ENCODE data around the gene CYP4B1.
"Not testable (repeated sequence)": the region's sequence is repeated elsewhere in the genome, so short reads cannot be mapped to it uniquely, and the experiment has no call there.

The CYP4B1 gene

DNA sequence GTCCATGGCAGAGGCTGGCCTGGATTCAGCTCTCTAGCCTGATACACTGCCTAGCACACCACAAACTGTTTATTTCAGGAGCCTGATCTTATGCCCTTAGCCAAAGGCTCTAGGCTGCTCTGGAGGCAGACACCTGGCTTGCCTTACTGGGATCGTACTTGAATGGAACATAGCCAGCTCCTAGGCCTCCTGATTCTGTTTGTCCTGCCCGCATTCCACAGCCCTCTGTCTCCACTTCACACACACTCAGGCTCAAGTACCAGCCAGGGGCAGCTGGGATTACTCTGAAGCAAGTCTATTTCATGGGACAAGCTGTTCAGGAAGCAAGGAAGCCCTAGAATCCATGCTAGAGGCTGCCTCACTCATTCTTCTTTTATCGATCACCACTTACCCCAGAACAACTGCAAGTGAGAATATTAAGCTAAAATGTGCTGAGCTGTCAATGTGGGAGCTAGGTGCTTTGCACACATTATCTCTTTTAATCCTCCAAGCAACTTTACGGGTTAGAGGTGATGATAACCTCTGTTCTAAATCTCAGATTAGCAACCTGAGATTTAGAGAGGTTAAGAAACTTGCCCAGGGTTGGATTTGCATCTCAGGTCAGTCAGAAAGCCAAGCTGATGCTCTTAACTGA lies 31.1 kb upstream of the CYP4B1 start:
- H3K27ac ChIP-seq (ENCODE audit: low read length) = no peak overlapping the region
- H3K36me3 ChIP-seq (ENCODE audit: insufficient read depth, low read depth, low read length) = no peaks in the 10 kb centered on the region
- no peaks in the 10 kb centered on the region for H3K27me3 ChIP-seq (ENCODE audit: insufficient read depth, low read length)
- no peak overlapping the region for H3K9ac ChIP-seq (ENCODE audit: low read depth, low read length)
- H3K4me3 ChIP-seq (ENCODE audit: low read length) = no peak overlapping the region
- peaks cover 45% of the 10 kb centered on the region for H3K9me3 ChIP-seq (ENCODE audit: insufficient read depth, low read depth, low read length)
- H3K4me1 ChIP-seq (ENCODE audit: insufficient read depth, low read length) = no peaks in the 10 kb centered on the region

GRCh38 chr1:46768445-46768844 lies 30.4 kb upstream of the CYP4B1 start:
- H3K4me3 ChIP-seq (ENCODE audit: low read length) = no peak overlapping the region
- peaks cover 50% of the 10 kb centered on the region for H3K9me3 ChIP-seq (ENCODE audit: insufficient read depth, low read depth, low read length)
- no peaks in the 10 kb centered on the region for H3K36me3 ChIP-seq (ENCODE audit: insufficient read depth, low read depth, low read length)
- H3K9ac ChIP-seq (ENCODE audit: low read depth, low read length) = no peak overlapping the region
- no peaks in the 10 kb centered on the region for H3K27me3 ChIP-seq (ENCODE audit: insufficient read depth, low read length)
- no peak overlapping the region for H3K27ac ChIP-seq (ENCODE audit: low read length)
- no peaks in the 10 kb centered on the region for H3K4me1 ChIP-seq (ENCODE audit: insufficient read depth, low read length)

GRCh38 chr1:46769028-46769740 lies 29.7 kb upstream of the CYP4B1 start:
- Histone ChIP-seq H3K9me3 (ENCODE audit: insufficient read depth, low read depth, low read length) (peaks cover 52% of the 10 kb centered on the region), H3K9ac (ENCODE audit: low read depth, low read length) (no peak overlapping the region), H3K4me3 (ENCODE audit: low read length) (no peak overlapping the region)

DNA sequence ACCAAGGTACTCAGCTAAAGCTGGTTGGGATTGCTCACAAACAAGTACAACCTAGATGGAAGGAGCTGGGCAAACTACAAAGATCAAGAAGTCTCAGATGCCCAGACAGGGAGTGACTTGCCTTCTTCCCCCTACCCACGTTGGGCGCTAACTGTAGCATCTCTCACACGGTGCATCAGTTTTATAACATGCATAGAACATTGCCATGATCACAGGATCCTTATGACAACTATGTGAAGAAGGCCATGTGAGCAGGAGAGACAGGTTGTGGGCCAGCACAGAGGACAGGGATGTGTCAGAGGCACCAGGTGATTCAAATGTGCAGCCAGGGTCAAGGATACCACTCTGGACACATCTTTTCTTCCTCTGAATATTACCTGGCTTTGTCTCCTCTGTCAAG lies 28.3 kb upstream of the CYP4B1 start:
- Histone ChIP-seq H3K4me3 (ENCODE audit: low read length) (no peak overlapping the region), H3K27me3 (ENCODE audit: insufficient read depth, low read length) (no peaks in the 10 kb centered on the region), H3K36me3 (ENCODE audit: insufficient read depth, low read depth, low read length) (no peaks in the 10 kb centered on the region), H3K9me3 (ENCODE audit: insufficient read depth, low read depth, low read length) (peaks cover 65% of the 10 kb centered on the region), H3K9ac (ENCODE audit: low read depth, low read length) (no peak overlapping the region), H3K27ac (ENCODE audit: low read length) (no peak overlapping the region), H3K4me1 (ENCODE audit: insufficient read depth, low read length) (no peaks in the 10 kb centered on the region)

More at GRCh38 chr1:46769028-46769740, 29.7 kb upstream of the CYP4B1 start:
- Histone ChIP-seq H3K27me3 (ENCODE audit: insufficient read depth, low read length) (no peaks in the 10 kb centered on the region), H3K4me1 (ENCODE audit: insufficient read depth, low read length) (no peaks in the 10 kb centered on the region), H3K36me3 (ENCODE audit: insufficient read depth, low read depth, low read length) (no peaks in the 10 kb centered on the region), H3K27ac (ENCODE audit: low read length) (no peak overlapping the region)

DNA sequence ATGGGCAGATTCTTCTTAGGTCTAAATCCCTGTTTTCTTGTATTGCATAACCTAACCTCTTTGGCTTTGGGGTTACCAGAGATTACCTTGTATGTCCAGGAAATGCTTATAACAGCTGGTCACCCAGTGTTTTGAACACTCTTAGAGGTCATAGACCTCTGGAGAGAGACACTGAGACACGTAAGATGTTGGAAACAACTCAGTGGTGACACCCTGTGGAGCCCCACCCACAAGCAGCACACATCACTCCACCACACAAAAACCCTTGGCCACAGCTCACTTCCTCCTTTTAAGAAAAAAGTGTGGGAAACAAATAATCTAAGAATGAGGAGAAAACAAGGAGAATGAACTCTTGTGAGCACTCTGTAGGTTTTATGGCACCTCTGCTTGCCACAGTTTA lies 26.3 kb upstream of the CYP4B1 start:
- Histone ChIP-seq H3K27ac (ENCODE audit: low read length) (no peak overlapping the region), H3K9ac (ENCODE audit: low read depth, low read length) (no peak overlapping the region), H3K9me3 (ENCODE audit: insufficient read depth, low read depth, low read length) (peaks cover 74% of the 10 kb centered on the region), H3K4me3 (ENCODE audit: low read length) (no peak overlapping the region), H3K27me3 (ENCODE audit: insufficient read depth, low read length) (no peaks in the 10 kb centered on the region), H3K4me1 (ENCODE audit: insufficient read depth, low read length) (no peaks in the 10 kb centered on the region), H3K36me3 (ENCODE audit: insufficient read depth, low read depth, low read length) (no peaks in the 10 kb centered on the region)

DNA sequence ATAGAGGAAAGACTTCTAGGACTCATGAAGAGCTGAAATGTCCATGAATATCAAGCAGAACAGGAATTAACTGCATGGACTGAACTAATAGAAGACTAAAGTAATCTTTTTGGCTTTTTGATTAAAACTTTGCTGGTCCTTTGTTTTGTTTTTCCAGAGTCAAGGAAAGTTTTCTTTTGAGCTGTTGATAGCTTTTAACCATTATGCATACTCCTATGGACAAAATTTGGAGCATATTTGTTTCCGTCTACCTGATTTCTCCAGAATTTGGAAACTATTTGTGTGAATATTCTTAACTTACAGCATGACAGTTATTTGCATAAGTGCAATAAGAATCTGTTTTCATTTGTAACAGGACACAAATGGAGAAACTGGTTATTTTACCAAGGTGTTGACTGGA lies 24.5 kb upstream of the CYP4B1 start:
- H3K27me3 ChIP-seq (ENCODE audit: insufficient read depth, low read length) = no peaks in the 10 kb centered on the region
- peaks cover 62% of the 10 kb centered on the region for H3K9me3 ChIP-seq (ENCODE audit: insufficient read depth, low read depth, low read length)
- no peaks in the 10 kb centered on the region for H3K4me1 ChIP-seq (ENCODE audit: insufficient read depth, low read length)
- H3K4me3 ChIP-seq (ENCODE audit: low read length) = no peak overlapping the region
- no peak overlapping the region for H3K9ac ChIP-seq (ENCODE audit: low read depth, low read length)
- H3K36me3 ChIP-seq (ENCODE audit: insufficient read depth, low read depth, low read length) = no peaks in the 10 kb centered on the region
- no peak overlapping the region for H3K27ac ChIP-seq (ENCODE audit: low read length)

DNA sequence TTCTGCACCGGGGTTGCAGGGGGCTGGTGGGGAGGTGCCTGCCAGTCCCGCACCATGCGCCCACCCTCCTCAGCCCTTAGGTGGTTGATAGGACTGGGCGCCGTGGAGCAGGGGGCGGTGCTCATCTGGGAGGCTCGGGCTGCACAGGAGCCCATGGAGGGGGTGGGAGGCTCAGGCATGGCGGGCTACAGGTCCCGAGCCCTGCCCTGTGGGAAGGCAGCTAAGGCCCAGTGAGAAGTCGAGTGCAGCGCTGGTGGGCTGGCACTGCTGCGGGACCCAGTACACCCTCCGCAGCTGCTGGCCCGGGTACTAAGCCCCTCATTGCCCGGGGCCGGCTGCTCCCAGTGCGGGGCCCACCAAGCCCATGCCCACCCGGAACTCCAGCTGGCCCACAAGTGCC lies 20.4 kb upstream of the CYP4B1 start:
- not testable (repeated sequence) for H3K4me1 ChIP-seq (ENCODE audit: insufficient read depth, low read length); H3K27ac ChIP-seq (ENCODE audit: low read length); H3K27me3 ChIP-seq (ENCODE audit: insufficient read depth, low read length); H3K9ac ChIP-seq (ENCODE audit: low read depth, low read length); H3K36me3 ChIP-seq (ENCODE audit: insufficient read depth, low read depth, low read length); H3K4me3 ChIP-seq (ENCODE audit: low read length)
- peaks cover 44% of the 10 kb centered on the region; the same call in 1 of the 2 replicates for H3K9me3 ChIP-seq (ENCODE audit: insufficient read depth, low read depth, low read length)

- Histone ChIP-seq H3K9ac (ENCODE audit: low read depth, low read length) (no peak overlapping the region), H3K27ac (ENCODE audit: low read length) (no peak overlapping the region), H3K9me3 (ENCODE audit: insufficient read depth, low read depth, low read length) (peaks cover 56% of the 10 kb centered on the region), H3K4me1 (ENCODE audit: insufficient read depth, low read length) (peaks cover 4% of the 10 kb centered on the region; the same call in 1 of the 2 replicates), H3K4me3 (ENCODE audit: low read length) (no peak overlapping the region), H3K27me3 (ENCODE audit: insufficient read depth, low read length) (no peaks in the 10 kb centered on the region), H3K36me3 (ENCODE audit: insufficient read depth, low read depth, low read length) (no peaks in the 10 kb centered on the region)
Observed at GRCh38 chr1:46784666-46785065, 14.2 kb upstream of the CYP4B1 start.

DNA sequence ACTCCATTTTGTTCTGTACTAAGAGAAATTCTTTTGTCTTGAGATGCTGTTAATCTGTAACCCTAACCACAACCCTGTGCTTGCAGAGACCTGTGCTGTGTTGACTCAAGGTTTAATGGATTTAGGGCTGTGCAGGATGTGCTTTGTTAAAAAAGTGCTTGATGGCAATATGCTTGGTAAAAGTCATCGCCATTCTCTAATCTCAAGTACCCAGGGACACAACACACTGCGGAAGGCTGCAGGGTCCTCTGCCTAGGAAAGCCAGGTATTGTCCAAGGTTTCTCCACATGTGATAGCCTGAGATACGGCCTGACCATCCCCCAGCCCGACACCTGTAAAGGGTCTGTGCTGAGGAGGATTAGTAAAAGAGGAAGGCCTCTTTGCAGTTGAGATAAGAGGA lies 10.2 kb upstream of the CYP4B1 start:
- not testable (repeated sequence) for H3K4me1 ChIP-seq (ENCODE audit: insufficient read depth, low read length); H3K4me3 ChIP-seq (ENCODE audit: low read length); H3K36me3 ChIP-seq (ENCODE audit: insufficient read depth, low read depth, low read length); H3K27me3 ChIP-seq (ENCODE audit: insufficient read depth, low read length); H3K27ac ChIP-seq (ENCODE audit: low read length); H3K9ac ChIP-seq (ENCODE audit: low read depth, low read length)
- H3K9me3 ChIP-seq (ENCODE audit: insufficient read depth, low read depth, low read length) = peaks cover 35% of the 10 kb centered on the region

- Histone ChIP-seq H3K4me3 (ENCODE audit: low read length) (no peak overlapping the region), H3K4me1 (ENCODE audit: insufficient read depth, low read length) (peaks cover 6% of the 10 kb centered on the region; the same call in 1 of the 2 replicates), H3K36me3 (ENCODE audit: insufficient read depth, low read depth, low read length) (no peaks in the 10 kb centered on the region), H3K9ac (ENCODE audit: low read depth, low read length) (no peak overlapping the region), H3K9me3 (ENCODE audit: insufficient read depth, low read depth, low read length) (peaks cover 17% of the 10 kb centered on the region), H3K27me3 (ENCODE audit: insufficient read depth, low read length) (no peaks in the 10 kb centered on the region), H3K27ac (ENCODE audit: low read length) (no peak overlapping the region)
Observed at GRCh38 chr1:46790446-46791101, 8.3 kb upstream of the CYP4B1 start.

- Histone ChIP-seq H3K27me3 (ENCODE audit: insufficient read depth, low read length) (no peaks in the 10 kb centered on the region), H3K27ac (ENCODE audit: low read length) (no peak overlapping the region), H3K4me1 (ENCODE audit: insufficient read depth, low read length) (peaks cover 6% of the 10 kb centered on the region; the same call in 1 of the 2 replicates), H3K36me3 (ENCODE audit: insufficient read depth, low read depth, low read length) (no peaks in the 10 kb centered on the region), H3K4me3 (ENCODE audit: low read length) (no peak overlapping the region), H3K9ac (ENCODE audit: low read depth, low read length) (no peak overlapping the region), H3K9me3 (ENCODE audit: insufficient read depth, low read depth, low read length) (no peaks in the 10 kb centered on the region)
Observed at GRCh38 chr1:46793126-46793525, 5.7 kb upstream of the CYP4B1 start.
